C4-2B (cell line): Measurements from ENCODE around the gene TMOD1.

ENCODE experiments used
- CTCF ChIP-seq: fragments of 450-650 bp; conservative IDR thresholded peaks from 2 replicates; pipeline ENCODE4 v1.5.1; 2017; ENCODE audit warnings: mild to moderate bottlenecking
- ZFX ChIP-seq: fragments of 450-650 bp; IDR thresholded peaks from 2 replicates; pipeline ENCODE4 v1.6.1; 2017

- no peak for TF ChIP-seq CTCF
- TF ChIP-seq ZFX: no peak
Observed at GRCh38 chr9:97534961-97535594, 33.6 kb downstream of the TMOD1 start.
